GM21515 (cell line): ENCODE measurements around the gene PCK1.

Experiments used
- ATAC-seq: cut with Tn5 transposase; IDR thresholded peaks from one replicate; pipeline ENCODE4 v1.9.1; 2021; ENCODE audit not compliant: unreplicated experiment

PCK1 gene

DNA sequence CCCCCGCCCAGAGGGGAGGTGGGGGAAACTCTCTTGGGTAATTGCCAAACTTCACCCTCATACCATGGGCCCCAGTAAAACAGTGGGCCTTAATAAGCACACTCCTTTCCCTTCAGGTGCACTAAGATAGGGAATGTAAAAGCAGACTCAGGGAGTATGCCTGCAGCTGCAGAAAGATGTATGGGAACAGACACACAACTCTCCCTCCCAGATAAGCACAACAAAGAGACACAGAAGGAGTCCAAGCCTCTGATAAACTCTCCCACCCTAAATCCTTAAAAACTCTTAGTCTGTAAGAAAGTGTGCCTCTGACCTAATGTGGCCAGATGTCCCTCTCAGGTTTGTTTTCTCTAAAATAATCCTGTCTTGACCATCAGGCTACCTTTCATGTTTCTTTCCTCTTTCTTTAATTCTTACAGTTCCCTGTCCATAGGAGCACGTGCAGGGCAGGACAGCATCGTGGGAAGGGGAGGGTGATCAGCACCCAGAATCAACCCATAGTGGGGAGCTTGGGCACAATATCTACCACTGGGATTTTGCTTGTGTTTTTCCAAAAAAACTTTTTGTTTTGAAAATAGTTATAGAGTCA is 24.7 kb upstream of the PCK1 start:
- ATAC-seq = no peak

DNA sequence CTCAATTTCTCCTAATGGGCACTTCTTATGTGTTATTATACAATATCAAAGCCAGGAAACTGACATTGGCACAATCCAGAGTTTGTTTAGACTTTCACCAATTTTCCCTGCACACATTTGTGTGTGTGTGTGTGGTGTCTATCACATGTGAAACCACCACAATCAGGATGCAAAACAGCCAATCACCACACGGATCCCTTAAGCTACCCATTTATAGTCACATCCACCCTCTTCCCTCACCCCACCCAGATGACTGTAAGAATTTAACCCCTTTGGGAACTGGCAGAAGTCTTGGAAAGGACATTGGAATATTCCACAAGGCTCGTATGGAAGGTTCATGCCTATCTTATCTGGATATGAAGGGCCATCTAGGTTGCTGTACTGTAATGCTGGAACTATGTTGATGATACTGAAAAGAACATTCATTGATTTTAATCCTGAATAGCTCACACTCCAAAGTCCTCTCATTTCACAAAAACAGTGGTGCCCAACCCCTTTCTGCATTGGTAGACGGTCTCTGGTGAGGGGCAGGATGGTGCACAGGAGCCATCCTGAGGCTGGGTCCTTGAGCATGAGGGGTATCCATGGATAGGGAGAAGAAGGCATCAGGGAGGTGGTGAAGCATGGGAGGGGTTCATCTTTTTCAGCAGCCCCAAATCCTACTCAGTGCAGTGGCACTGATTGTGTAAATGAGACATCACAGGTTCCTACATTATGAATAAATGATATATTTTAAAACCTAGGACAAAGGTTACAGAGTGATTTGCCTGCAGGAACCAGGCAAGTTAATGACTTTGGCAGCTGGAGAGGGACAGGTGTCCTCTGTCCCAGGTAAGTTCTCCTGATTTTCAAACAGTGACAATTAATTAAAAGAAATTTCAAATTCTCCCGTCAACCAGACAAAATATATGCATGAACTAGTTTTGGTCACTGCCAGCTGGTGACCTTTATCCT is 23.9 kb upstream of the PCK1 start:
- no peak for ATAC-seq

- no peak for ATAC-seq
Observed at GRCh38 chr20:57537822-57538221, 23.1 kb upstream of the PCK1 start.

GRCh38 chr20:57539889-57540288 is 21.0 kb upstream of the PCK1 start:
- no peak for ATAC-seq

DNA sequence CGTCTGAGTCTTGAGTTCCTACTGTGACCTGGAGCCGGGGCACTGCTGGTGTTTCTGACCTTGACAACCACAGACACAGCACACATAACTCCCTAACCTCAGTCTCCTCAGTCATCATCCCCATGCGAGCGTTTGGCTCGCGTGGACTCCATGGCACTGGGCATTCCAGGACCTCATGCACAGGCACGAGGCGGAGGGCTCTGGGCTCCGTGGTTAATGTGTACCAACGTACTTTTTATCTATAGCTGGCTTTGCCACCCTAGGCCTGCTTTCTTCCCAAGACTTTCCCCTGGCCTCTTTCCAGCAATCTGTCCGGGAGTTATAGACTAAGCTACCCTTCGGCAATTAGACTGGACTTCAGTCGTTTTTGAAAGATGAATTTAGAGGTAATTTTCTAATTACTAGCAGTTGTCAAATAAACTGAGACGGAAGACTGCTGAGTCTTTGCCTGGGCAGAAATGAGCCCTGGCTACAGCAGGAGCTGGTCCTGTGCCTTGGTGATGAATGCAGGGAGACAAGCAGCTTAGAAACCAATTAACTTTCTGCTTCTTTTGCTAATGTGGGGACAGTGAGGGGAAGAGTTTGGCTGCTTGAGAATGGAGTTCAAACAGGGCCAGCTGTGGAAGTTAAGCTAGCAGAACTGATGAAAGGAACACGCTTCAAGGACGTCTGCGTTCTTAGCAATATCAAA is 19.9 kb upstream of the PCK1 start:
- no peak for ATAC-seq

DNA sequence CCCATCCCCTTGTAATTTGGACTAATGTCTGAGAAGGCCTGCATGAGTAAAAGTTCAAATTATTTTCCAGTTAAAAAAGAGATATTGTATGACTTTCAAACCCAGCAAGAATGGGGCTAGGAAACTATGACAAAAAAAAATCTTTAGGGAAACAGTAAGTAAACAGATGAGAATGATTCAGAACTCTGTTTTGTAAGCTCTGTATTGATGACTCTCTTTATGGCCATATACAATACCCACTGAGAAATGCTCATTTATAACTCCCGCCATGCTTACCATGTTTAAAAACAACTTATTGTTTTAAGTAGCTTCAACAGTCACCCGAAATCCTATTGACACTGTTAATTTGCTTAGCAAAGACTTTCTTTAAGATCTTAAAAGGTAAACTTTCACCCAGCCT is 17.2 kb upstream of the PCK1 start:
- ATAC-seq = no peak

DNA sequence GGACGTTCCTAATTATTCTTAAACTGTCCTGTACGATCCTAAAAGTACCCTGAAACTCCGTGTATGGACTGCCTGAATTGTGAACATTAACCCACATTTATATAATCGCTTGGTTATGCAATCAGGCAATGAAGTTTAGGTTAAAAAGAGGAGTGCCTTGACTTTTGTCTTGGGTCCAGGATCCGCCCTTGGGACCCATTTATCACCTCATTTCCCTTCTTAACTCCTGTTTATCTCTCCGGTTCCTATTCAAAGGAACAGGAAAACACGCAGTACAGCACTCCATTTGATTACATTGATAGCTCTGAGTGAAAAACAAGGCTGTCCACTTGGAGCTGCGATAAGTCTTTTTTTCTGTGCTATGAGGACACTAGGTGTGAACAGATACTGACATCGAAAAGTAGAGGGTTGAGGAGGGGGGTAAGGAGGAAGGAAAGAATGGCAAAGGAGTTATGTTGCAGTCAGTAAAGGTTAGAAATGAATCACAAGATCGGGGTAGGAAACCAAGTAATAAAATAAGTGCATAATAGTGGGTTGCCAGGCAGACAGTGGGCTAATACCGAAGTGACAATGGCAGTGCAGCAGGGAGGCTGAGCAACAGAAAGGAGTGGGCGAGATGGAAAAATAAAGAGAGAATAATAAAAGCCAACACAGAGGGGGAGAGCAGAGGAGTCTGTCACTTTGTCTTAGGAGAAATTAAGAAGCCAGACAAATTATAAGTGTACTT is 15.9 kb upstream of the PCK1 start:
- ATAC-seq = no peak

DNA sequence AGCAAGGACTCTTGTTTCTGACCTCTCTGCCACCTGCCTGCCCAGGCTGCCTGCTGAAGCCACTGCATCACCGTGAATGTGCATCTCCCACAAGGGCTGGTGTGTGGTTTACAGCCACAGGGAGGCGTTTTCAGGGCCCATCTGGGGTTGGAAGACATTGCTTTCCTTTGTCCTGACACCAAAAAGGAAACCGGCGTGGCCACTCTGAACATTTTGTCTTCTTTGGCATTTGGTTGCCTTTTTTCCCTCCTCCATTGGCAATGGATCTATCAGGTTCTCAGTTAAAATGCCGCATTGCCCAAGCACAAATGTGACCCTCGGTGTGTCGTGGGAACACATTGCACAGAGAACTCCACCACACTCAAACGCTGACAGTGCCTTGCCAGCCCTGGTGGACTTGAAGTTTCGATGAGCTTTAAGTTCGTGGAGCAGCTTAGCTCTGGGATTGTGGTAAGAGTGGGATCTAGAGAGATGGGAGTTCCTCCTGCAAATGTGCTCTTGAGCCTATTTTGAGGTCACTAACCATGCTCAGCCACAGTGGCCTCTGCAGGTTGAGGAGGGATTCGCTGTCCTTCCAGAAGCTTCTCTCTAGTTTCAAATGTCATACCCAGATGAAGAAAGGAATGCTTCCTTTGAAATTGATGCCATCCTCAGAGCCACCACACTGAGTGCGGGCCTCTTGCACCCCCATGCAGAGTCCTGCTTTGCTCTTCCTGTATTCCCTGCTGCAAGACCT is 14.8 kb upstream of the PCK1 start:
- ATAC-seq = no peak

DNA sequence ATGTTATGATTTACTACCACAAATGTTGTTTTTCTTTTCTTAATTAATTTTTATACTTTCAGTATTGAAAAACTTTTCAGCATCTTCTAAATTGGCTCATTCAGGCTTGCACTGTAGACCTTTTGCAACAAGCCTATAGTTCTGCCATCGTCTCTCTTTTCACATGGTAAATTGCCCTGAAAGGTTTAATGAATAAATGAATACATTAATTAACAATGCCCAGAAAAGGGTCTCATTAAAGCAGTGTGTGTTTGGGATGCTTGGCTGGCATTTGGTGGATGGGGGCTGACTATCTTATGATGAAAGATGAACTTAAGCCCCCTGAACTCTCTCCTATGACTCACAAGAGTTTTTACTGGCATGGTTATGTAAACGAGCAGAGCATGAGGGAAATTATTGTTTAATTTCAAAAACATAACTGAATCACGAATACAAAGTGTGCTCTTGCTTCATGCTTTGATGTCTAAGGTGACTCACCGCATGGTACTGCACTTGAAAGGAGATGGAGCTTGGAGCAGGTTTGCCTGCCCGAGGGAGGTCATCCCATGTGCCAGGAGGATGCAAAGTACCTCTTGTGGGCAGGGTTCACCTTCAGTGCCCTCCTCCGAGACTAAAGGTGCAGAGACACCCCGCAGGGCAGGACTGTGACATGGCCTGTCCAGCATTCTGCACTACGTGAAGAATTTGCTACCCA is 13.8 kb upstream of the PCK1 start:
- ATAC-seq = no peak

DNA sequence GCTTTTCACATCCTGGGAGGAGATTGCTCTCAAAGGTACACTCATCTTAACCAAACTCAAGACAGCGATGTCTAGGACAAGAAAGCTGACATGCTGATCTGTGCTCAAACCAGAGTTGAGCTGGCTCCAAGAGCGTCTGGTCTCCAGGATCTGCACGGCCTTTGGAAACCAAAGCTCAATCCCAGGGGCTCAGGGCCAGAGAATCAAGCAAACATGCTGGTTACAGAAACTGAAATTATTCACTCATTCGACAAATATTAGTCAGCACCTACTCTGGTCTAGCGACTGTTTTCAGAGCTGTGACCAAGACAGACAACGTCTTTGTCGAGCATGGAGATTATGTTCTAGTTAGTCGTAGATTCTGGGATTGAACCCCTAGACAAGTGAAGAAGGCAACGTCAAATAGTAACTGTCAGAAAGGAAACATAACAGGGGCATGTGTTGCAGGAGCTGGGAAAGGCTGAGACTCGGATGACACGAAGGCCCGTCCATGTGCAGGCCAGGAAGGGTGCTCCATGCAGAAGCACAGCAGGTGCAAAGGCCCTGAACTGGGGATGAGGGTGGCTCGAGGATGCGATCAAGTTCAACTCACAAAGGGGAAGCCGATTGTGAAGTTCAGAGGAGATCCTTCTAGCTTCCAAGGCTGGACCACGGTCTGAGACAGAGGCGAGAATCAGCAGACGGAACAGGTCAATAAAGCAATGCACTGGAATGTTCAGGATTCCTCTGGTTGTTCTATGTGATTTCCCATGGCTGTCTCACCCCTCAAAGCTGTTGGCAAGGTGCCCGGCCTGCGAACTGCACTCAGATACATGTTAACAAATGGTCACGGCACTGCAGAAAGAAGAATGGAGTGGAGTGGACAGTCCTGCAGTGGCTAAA is 12.5 kb upstream of the PCK1 start:
- no peak for ATAC-seq

DNA sequence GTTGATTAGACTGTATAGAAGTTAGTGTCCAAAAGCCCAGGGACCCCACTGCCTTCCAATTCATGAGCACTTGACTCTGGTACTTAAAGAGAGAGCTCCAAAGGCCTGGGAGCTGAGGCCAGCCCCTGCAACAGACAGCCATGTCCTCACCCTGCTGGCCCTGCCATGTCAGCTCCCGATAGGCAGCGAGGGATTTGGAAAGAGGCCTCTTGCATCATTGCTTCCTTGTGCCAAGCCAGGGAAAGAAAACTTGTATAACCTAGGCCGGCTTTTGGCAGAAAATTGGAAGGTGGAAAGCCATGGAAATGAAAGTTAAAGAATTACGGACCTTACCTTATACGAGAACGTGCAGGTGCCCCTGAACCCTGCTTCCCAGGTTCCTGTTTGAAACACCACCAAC is 8.4 kb upstream of the PCK1 start:
- no peak for ATAC-seq

- no peak for ATAC-seq
Observed at GRCh38 chr20:57553376-57554018, 7.4 kb upstream of the PCK1 start.

DNA sequence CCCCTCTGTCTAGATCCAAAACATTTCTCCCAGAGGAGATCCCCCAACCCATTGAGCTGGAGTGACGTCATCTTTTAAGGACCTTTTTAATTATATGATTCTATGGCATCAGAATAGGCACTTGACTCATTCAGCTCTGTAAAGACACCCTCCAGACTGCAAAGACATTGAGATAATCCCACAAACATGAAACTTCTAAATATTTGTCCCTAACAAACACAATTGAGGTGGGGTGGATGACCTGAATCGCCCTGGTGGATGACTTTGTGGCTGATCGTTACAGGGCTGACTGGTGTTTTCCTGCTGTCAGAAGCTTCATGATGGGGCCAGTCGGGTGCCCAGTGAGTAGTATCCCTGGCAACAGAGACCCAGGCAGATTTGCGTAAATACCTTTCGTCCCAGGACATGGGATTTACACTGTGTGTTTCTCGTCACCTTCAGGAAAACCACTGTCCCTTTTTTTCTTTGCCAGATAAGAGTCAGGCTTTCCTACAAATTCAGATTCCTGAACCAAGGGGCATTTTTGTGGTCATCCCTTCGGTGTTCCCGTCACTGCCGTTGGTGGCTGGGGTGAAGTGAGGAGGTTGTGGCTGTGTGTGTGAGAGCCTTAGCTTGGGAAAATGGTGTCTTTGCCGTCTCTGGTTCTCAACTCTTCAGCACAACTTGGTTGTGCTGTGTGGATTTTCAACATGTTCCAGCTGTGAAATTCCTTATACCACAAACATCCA is 5.3 kb upstream of the PCK1 start:
- ATAC-seq = no peak

DNA sequence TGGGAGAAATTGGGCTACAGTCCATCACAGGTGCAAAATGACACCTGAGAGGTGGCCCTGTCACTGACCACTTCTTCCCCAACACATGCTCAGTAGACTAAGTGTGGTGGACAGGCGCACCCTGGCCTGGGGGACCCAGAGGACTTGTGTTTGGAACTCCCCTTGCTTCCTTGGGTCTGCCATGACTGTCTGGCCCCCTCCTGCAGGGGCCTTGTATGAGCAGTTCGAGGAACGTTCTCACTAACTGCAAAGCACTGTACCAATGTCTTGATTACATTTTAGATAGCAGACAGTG is 4.0 kb upstream of the PCK1 start:
- no peak for ATAC-seq

DNA sequence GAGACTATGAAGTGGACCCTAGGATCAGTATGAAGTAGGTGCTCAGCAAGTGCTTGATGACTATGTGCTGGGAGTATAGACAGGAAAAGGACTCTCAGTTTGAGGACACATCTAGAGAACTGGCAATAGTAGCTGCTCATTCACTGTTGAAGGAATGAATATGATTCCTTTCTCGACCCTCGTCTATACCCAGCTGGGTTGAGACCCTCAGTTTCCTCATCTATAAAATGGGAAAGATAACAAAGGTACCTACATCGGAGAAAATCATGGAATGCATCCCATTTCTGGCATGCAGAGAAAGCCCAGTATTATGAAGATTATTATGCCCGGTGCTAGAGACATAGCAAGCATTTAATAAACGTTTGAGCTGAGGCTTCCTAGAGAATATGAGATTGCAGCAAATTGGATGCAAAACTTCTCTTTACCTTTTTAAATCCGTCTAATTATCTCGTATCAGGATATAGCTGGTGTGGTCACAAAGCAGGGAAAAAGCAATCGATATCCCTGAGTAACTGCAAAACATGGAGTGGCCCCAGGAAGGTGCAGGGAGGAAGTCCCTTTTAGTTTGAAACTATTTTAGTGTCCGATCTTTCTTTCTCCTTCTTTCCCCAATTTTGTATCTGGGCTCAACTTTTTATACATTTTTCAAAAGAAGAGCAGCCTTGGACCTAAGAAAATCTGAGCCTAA is 2.8 kb upstream of the PCK1 start:
- no peak for ATAC-seq

DNA sequence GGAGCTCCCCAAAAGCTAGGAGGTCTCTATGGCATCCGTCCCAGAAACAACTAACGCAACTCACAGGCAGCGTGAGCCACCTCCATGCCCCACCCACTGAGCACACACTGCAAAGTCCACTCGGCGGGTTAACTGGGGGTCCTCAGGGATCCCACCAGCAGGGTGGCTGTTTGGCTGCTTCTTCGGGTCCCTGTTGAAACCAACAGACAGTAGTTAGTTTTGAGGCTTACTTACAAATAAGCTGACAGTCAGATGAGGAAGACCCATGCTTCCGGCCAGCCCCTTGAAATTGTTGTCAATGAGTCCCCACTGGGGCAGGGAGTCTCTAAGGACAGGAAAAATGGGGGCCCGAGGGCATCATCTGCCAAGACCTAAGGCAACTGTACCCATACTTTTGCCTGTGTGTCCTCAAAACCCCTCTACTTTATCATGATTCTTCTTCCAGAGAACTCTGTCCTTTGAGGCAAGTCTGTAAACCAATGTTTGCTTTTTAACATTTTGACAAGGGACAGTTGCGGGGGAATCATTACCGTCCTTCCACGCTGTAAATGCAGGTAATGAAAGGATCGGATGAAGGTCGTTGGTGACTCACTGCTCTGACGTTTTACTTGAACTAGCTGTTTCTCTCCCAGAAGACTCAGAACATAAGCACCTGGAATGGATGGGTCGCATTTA is 2.2 kb upstream of the PCK1 start:
- ATAC-seq = no peak

- ATAC-seq = no peak
Observed at GRCh38 chr20:57559289-57559634, 1.6 kb upstream of the PCK1 start.
